NCI-H1436 treated with DMSO at 0.1 percent for 48 hours (cell line): ENCODE results near the gene NAPB.

ENCODE experiments used
- DNase-seq: peaks from one replicate; lab custom pipeline; 2025; lab: John Stamatoyannopoulos, UW

The NAPB gene

GRCh38 chr20:23437126-23437899, 16.0 kb upstream of the NAPB start:
- DNase-seq: no peak

GRCh38 chr20:23436681-23437080, 15.4 kb upstream of the NAPB start:
- no peak for DNase-seq

GRCh38 chr20:23435626-23436539, 14.6 kb upstream of the NAPB start:
- no peak for DNase-seq

- no peak for DNase-seq
Observed at GRCh38 chr20:23434521-23435313, 13.4 kb upstream of the NAPB start.

- DNase-seq: no peak
Observed at GRCh38 chr20:23433628-23434027, 12.3 kb upstream of the NAPB start.

- DNase-seq: no peak
Observed at GRCh38 chr20:23425129-23425528, 3.8 kb upstream of the NAPB start.

GRCh38 chr20:23419995-23420901, 1.0 kb downstream of the NAPB start:
- no peak for DNase-seq

GRCh38 chr20:23419657-23419994, 1.7 kb downstream of the NAPB start:
- DNase-seq: no peak

- no peak for DNase-seq
Observed at GRCh38 chr20:23417861-23418260, 3.4 kb downstream of the NAPB start.

- DNase-seq: no peak
Observed at GRCh38 chr20:23415959-23416583, 5.2 kb downstream of the NAPB start.

- DNase-seq: no peak
Observed at GRCh38 chr20:23415555-23415954, 5.7 kb downstream of the NAPB start.

- no peak for DNase-seq
Observed at GRCh38 chr20:23414526-23415188, 6.6 kb downstream of the NAPB start.

GRCh38 chr20:23413862-23414422, 7.3 kb downstream of the NAPB start:
- no peak for DNase-seq

GRCh38 chr20:23412026-23412425, 9.3 kb downstream of the NAPB start:
- DNase-seq: no peak

GRCh38 chr20:23410916-23411695, 10.2 kb downstream of the NAPB start:
- DNase-seq: no peak

GRCh38 chr20:23409800-23410199, 11.5 kb downstream of the NAPB start:
- DNase-seq: no peak

- DNase-seq: no peak
Observed at GRCh38 chr20:23408957-23409356, 12.3 kb downstream of the NAPB start.

- no peak for DNase-seq
Observed at GRCh38 chr20:23407781-23408464, 13.4 kb downstream of the NAPB start.

GRCh38 chr20:23406880-23407279, 14.4 kb downstream of the NAPB start:
- DNase-seq: no peak
